Panc1 (cell line): ENCODE results near the gene CHSY3. TPM values are rescaled to one million over a fixed set of nuclear protein-coding genes. Genes with fewer than 3 reads are reported as not detected.

Experiments
- ATAC-seq: fragments of 200-7000 bp; cut with Tn5 transposase; 2 replicates; pipeline ENCODE4 v1.9.1; 2020; ENCODE audit warnings: mild to moderate bottlenecking, moderate library complexity
- BruUV-seq: library from RNA; stranded (reverse); fragments of 400-500 nt; replicated peaks from 2 replicates; lab custom pipeline; 2021; lab: Mats Ljungman, UMichigan
- CTCF ChIA-PET: fragments of 300-600 bp; sonication (Branson Sonifier 250); formaldehyde crosslinking; loops from one replicate; lab custom pipeline; 2022; ENCODE audit warnings: antibody characterized with exemption; lab: Charles Lee
- POLR2A ChIA-PET: fragments of 300-600 bp; sonication (Branson Sonifier 250); formaldehyde crosslinking; loops from one replicate; lab custom pipeline; 2022; ENCODE audit warnings: antibody characterized with exemption; lab: Charles Lee
- DNase-seq: peaks from one replicate; pipeline ENCODE4 v3.0.0-alpha.2; 2010; ENCODE audit warnings: low read depth, low spot score
- H3K27ac ChIP-seq: 2 replicates; pipeline ENCODE4 v1.5.1; 2011; ENCODE audit warnings: mild to moderate bottlenecking, low read length, inconsistent platforms
- H3K27me3 ChIP-seq: fragments of 200-500 bp; sonication (Bioruptor generic); 2 replicates; pipeline ENCODE4 v1.6.0; 2014; ENCODE audit warnings: low read length, inconsistent platforms; ENCODE audit not compliant: control insufficient read depth, insufficient read depth
- H3K36me3 ChIP-seq: fragments of 200-500 bp; sonication (Bioruptor generic); 2 replicates; pipeline ENCODE4 v1.5.1; 2014; ENCODE audit warnings: inconsistent platforms, mild to moderate bottlenecking, low read length, moderate library complexity; ENCODE audit not compliant: control insufficient read depth, insufficient read depth
- H3K4me1 ChIP-seq: 2 replicates; pipeline ENCODE4 v1.5.1; 2011; ENCODE audit warnings: inconsistent platforms, mild to moderate bottlenecking, low read length, moderate library complexity; ENCODE audit not compliant: control insufficient read depth, insufficient read depth
- H3K4me3 ChIP-seq, 2 experiments: 2 replicates each; pipeline ENCODE4 v1.5.1; 2011 to 2012; ENCODE audit warnings: low read depth in 2 of 2, low read length in 2 of 2, mild to moderate bottlenecking in 2 of 2, inconsistent platforms in 1 of 2, moderate library complexity in 1 of 2
- H3K9me3 ChIP-seq: fragments of 200-500 bp; sonication (Bioruptor generic); 2 replicates; pipeline ENCODE4 v1.5.1; 2014; ENCODE audit warnings: low read depth, mild to moderate bottlenecking, inconsistent platforms, low read length, moderate library complexity; ENCODE audit not compliant: control insufficient read depth, insufficient read depth
- POLR2AphosphoS5 ChIP-seq: IDR thresholded peaks from 2 replicates; pipeline ENCODE4 v1.6.1; 2012; ENCODE audit warnings: mild to moderate bottlenecking, low read depth, low read length, moderate library complexity
- SIN3A ChIP-seq: IDR thresholded peaks from 2 replicates; pipeline ENCODE4 v1.6.1; 2012; ENCODE audit warnings: low read depth, mild to moderate bottlenecking, low read length, moderate library complexity, borderline replicate concordance; ENCODE audit not compliant: insufficient read depth
- TCF7L2 ChIP-seq: IDR thresholded peaks from 2 replicates; pipeline ENCODE4 v1.6.1; 2011; ENCODE audit warnings: mild to moderate bottlenecking, low read depth, low read length, inconsistent platforms
- in situ Hi-C: cut with HindIII; loops from 2 replicates; pipeline ENCODE4 v1.10.0; 2016; ENCODE audit warnings: low sequenced_read_pairs, low pct_unique_long_range_greater_than_20kb
- intact Hi-C: fragments of 100-400 bp; cut with micrococcal nuclease; formaldehyde crosslinking; loops from one replicate; pipeline ENCODE4 v1.10.0; 2022; ENCODE audit not compliant: unreplicated experiment
- total RNA-seq: library from RNA; stranded (reverse); gene quantifications from one replicate; pipeline ENCODE4 v1.2.1, GENCODE V29; 2021; ENCODE audit not compliant: unreplicated experiment
- TF ChIP-seq, protein P1 (sequence below), 2 experiments: IDR thresholded peaks; 2 replicates each; pipeline ENCODE4 v1.6.1; 2011 to 2012; ENCODE audit warnings: low read depth in 2 of 2, control low read depth in 1 of 2, low read length in 1 of 2, mild to moderate bottlenecking in 1 of 2, moderate library complexity in 1 of 2; ENCODE audit not compliant: insufficient read depth in 1 of 2
- TF ChIP-seq, protein P2 (sequence below): fragments of 450-650 bp; IDR thresholded peaks from 2 replicates; pipeline ENCODE4 v1.5.1; 2017; ENCODE audit warnings: mild to moderate bottlenecking

Gene CHSY3
- total RNA-seq, 1 experiment from 2014 or later, result not detected

DNA sequence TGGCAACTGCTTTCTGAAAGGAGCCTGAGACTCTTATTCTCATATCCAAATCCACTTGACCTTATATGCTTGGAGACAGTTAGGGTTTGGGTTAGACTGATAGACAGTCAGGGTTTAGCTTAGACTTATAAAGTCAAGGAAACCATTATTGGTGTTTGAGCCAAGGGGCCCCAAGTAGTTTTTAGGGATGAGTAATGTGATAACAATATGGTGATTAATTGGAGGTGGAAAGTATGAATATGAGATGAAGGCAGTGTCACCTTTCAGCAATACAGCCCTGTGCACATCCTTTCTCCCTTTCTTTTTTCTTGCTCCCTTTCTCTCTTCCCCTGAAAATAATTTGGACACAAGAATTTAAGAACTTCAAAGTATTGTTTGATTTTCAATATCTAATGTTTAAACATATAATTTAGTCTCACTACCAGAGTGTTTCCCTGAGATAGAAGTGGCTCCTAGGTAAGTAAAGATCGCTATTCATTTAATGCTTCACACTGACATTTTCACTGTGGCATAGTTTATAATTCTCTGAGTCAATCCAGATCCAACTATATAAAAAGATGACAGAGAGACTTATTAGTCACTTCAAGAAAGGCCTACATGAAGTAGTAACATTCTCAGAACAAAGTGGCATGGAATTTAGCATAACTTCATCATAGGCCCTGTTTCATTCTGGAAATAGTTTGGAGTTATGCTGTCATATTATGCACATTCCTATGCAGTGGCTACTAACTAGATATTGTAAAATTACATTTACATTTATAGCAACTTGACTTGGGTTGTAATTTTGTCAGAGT, 200.8 kb downstream of the CHSY3 start:
- intact Hi-C loops (loop anchor here (5.0 to 10.0 kb wide), 2 partner anchors 620 to 1007 kb away; no protein-coding TSS in a partner anchor), in situ Hi-C loops (no loop called here)
- no peak for DNase-seq
- ATAC-seq, result no peak
- no peak overlapping the region for H3K4me3 ChIP-seq
- TF ChIP-seq, protein P1, sequence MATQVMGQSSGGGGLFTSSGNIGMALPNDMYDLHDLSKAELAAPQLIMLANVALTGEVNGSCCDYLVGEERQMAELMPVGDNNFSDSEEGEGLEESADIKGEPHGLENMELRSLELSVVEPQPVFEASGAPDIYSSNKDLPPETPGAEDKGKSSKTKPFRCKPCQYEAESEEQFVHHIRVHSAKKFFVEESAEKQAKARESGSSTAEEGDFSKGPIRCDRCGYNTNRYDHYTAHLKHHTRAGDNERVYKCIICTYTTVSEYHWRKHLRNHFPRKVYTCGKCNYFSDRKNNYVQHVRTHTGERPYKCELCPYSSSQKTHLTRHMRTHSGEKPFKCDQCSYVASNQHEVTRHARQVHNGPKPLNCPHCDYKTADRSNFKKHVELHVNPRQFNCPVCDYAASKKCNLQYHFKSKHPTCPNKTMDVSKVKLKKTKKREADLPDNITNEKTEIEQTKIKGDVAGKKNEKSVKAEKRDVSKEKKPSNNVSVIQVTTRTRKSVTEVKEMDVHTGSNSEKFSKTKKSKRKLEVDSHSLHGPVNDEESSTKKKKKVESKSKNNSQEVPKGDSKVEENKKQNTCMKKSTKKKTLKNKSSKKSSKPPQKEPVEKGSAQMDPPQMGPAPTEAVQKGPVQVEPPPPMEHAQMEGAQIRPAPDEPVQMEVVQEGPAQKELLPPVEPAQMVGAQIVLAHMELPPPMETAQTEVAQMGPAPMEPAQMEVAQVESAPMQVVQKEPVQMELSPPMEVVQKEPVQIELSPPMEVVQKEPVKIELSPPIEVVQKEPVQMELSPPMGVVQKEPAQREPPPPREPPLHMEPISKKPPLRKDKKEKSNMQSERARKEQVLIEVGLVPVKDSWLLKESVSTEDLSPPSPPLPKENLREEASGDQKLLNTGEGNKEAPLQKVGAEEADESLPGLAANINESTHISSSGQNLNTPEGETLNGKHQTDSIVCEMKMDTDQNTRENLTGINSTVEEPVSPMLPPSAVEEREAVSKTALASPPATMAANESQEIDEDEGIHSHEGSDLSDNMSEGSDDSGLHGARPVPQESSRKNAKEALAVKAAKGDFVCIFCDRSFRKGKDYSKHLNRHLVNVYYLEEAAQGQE (IDR thresholded peaks at IDR 0.05; ENCODE audit: insufficient read depth in 1 of 2, low read depth in 2 of 2, low read length in 1 of 2), result no peak
- TF ChIP-seq, protein P2, sequence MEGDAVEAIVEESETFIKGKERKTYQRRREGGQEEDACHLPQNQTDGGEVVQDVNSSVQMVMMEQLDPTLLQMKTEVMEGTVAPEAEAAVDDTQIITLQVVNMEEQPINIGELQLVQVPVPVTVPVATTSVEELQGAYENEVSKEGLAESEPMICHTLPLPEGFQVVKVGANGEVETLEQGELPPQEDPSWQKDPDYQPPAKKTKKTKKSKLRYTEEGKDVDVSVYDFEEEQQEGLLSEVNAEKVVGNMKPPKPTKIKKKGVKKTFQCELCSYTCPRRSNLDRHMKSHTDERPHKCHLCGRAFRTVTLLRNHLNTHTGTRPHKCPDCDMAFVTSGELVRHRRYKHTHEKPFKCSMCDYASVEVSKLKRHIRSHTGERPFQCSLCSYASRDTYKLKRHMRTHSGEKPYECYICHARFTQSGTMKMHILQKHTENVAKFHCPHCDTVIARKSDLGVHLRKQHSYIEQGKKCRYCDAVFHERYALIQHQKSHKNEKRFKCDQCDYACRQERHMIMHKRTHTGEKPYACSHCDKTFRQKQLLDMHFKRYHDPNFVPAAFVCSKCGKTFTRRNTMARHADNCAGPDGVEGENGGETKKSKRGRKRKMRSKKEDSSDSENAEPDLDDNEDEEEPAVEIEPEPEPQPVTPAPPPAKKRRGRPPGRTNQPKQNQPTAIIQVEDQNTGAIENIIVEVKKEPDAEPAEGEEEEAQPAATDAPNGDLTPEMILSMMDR, result no peak
- TF ChIP-seq SIN3A, result no peak
- no peak for TF ChIP-seq TCF7L2
- no peak for TF ChIP-seq POLR2AphosphoS5
- ChIA-PET POLR2A (no interaction called here), CTCF (no interaction called here)
- no peak overlapping the region for H3K27ac ChIP-seq
- H3K4me1 ChIP-seq, result no peaks in the 10 kb centered on the region
- H3K9me3 ChIP-seq, result no peaks in the 10 kb centered on the region
- H3K27me3 ChIP-seq, result no peaks in the 10 kb centered on the region
- H3K36me3 ChIP-seq, result no peaks in the 10 kb centered on the region
- no TSS peak for BruUV-seq

DNA sequence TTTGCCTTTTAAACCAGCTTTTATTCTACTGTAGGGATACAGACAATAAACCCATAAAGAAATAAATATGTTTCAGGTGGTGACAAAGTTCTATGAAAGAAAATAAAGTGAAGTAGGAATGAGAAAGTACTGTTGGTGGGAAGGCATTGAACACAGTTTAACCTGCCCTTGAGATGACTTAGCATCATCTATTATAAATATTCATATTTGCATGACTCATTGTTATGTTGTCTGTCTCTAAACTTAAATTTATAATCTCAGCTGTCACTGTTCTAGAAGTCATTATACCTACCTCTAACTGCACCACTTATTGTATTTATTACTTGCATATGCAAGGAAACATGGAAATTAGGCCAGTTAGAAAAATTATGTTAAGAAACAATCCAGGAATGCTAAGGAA, 202.2 kb downstream of the CHSY3 start:
- no peak for ATAC-seq
- DNase-seq, result no peak
- BruUV-seq, result no TSS peak
- ChIA-PET CTCF (no interaction called here), POLR2A (no interaction called here)
- in situ Hi-C loops, result no loop called here
- intact Hi-C loops, result loop anchor here (5.0 to 10.0 kb wide), 2 partner anchors 618 to 1006 kb away; no protein-coding TSS in a partner anchor
- H3K9me3 ChIP-seq, result no peaks in the 10 kb centered on the region
- no peak overlapping the region for H3K27ac ChIP-seq
- H3K4me1 ChIP-seq, result no peaks in the 10 kb centered on the region
- H3K4me3 ChIP-seq, result no peak overlapping the region
- TF ChIP-seq SIN3A (no peak), TCF7L2 (no peak), POLR2AphosphoS5 (no peak)
- TF ChIP-seq, protein P1 (IDR thresholded peaks at IDR 0.05; ENCODE audit: insufficient read depth in 1 of 2, low read depth in 2 of 2, low read length in 1 of 2), result no peak
- TF ChIP-seq, protein P2, result no peak
- no peaks in the 10 kb centered on the region for H3K36me3 ChIP-seq
- H3K27me3 ChIP-seq, result no peaks in the 10 kb centered on the region
